Stimulated activated CD4-positive, alpha-beta T cell treated with anti-CD3 and anti-CD28 coated beads, Interleukin-2, amount 100 ng/mL, for 48 hours (primary cell): ENCODE measurements around the gene BEND7.
"Not testable (repeated sequence)": the region's sequence is repeated elsewhere in the genome, so short reads cannot be mapped to it uniquely, and the experiment has no call there.

Source experiments
- DNase-seq, 2 donors: peaks; one replicate each; pipeline ENCODE4 v3.0.0-alpha.2; 2020

The BEND7 gene

GRCh38 chr10:13473986-13474385 is 54.8 kb downstream of the BEND7 start:
- no peak for DNase-seq

GRCh38 chr10:13472359-13472758 is 56.5 kb downstream of the BEND7 start:
- DNase-seq = no peak

- DNase-seq = no peak
These were observed 58.5 kb downstream of the BEND7 start for GRCh38 chr10:13470270-13470669.

GRCh38 chr10:13462551-13462950 is 66.3 kb downstream of the BEND7 start:
- DNase-seq = no peak

GRCh38 chr10:13458687-13459012 is 70.2 kb downstream of the BEND7 start:
- no peak for DNase-seq

GRCh38 chr10:13457958-13458686 is 70.7 kb downstream of the BEND7 start:
- DNase-seq = no peak

- DNase-seq = no peak
These were observed 74.9 kb downstream of the BEND7 start for GRCh38 chr10:13453896-13454295.

GRCh38 chr10:13450069-13450468 is 78.7 kb downstream of the BEND7 start:
- DNase-seq = no peak

- no peak for DNase-seq
These were observed 79.5 kb downstream of the BEND7 start for GRCh38 chr10:13449296-13449695.

- DNase-seq = no peak
These were observed 80.6 kb downstream of the BEND7 start for GRCh38 chr10:13448216-13448615.

GRCh38 chr10:13445656-13446400 is 83.0 kb downstream of the BEND7 start:
- no peak for DNase-seq

GRCh38 chr10:13441476-13441875 is 87.3 kb downstream of the BEND7 start:
- no peak for DNase-seq

GRCh38 chr10:13440185-13441061 is 88.4 kb downstream of the BEND7 start:
- peak; percentile 62 to 70 for DNase-seq

- DNase-seq = peak in 1 of 2 donors; percentile 15
These were observed 89.3 kb downstream of the BEND7 start for GRCh38 chr10:13439313-13440184.

GRCh38 chr10:13437026-13437555 is 91.7 kb downstream of the BEND7 start:
- no peak for DNase-seq

- not testable (repeated sequence) for DNase-seq
These were observed 100.9 kb downstream of the BEND7 start for GRCh38 chr10:13427943-13428342.

- DNase-seq = no peak
These were observed 103.4 kb downstream of the BEND7 start for GRCh38 chr10:13425397-13425796.

GRCh38 chr10:13422800-13423199 is 106.0 kb downstream of the BEND7 start:
- DNase-seq = no peak

- DNase-seq = no peak
These were observed 107.4 kb downstream of the BEND7 start for GRCh38 chr10:13421382-13421917.

GRCh38 chr10:13420532-13421307 is 108.1 kb downstream of the BEND7 start:
- no peak for DNase-seq
